Measurements from ENCODE around the gene FRZB.

DNA sequence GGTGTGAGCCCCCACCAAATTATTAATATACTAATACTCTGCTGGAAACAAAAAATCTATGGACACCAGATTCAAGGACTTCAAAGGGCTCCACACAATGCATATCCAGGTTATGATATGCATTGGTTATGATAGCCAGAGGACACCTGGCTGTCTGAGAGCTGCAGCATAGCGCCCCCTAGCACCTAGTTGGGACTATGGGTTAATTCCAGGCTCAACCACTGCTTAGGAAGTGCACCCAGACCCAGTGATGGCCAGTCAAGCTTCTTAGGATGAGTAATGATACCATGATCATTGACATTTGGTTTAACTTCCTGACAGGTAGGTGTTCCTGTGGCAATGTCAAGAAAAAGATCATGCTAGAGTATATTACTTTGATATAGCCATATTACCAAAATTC, 3.8 kb upstream of the FRZB start:
- TF ChIP-seq ZNF232 (CRISPR knock-in tag; IDR thresholded peaks at IDR 0.05) (no peak), TAF1 (IDR thresholded peaks at IDR 0.05; ENCODE audit: control insufficient read depth, extremely low read depth, insufficient read depth, low read length, severe bottlenecking) (no peak)
- TF ChIP-seq, protein P1, sequence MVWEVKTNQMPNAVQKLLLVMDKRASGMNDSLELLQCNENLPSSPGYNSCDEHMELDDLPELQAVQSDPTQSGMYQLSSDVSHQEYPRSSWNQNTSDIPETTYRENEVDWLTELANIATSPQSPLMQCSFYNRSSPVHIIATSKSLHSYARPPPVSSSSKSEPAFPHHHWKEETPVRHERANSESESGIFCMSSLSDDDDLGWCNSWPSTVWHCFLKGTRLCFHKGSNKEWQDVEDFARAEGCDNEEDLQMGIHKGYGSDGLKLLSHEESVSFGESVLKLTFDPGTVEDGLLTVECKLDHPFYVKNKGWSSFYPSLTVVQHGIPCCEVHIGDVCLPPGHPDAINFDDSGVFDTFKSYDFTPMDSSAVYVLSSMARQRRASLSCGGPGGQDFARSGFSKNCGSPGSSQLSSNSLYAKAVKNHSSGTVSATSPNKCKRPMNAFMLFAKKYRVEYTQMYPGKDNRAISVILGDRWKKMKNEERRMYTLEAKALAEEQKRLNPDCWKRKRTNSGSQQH (CRISPR knock-in tag; IDR thresholded peaks at IDR 0.05): no peak
- TF ChIP-seq, protein P2, sequence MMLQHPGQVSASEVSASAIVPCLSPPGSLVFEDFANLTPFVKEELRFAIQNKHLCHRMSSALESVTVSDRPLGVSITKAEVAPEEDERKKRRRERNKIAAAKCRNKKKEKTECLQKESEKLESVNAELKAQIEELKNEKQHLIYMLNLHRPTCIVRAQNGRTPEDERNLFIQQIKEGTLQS (IDR thresholded peaks at IDR 0.05): no peak
- TF ChIP-seq, protein P2 (CRISPR knock-in tag; conservative IDR thresholded peaks at IDR 0.05): no peak
- TF ChIP-seq, protein P3, sequence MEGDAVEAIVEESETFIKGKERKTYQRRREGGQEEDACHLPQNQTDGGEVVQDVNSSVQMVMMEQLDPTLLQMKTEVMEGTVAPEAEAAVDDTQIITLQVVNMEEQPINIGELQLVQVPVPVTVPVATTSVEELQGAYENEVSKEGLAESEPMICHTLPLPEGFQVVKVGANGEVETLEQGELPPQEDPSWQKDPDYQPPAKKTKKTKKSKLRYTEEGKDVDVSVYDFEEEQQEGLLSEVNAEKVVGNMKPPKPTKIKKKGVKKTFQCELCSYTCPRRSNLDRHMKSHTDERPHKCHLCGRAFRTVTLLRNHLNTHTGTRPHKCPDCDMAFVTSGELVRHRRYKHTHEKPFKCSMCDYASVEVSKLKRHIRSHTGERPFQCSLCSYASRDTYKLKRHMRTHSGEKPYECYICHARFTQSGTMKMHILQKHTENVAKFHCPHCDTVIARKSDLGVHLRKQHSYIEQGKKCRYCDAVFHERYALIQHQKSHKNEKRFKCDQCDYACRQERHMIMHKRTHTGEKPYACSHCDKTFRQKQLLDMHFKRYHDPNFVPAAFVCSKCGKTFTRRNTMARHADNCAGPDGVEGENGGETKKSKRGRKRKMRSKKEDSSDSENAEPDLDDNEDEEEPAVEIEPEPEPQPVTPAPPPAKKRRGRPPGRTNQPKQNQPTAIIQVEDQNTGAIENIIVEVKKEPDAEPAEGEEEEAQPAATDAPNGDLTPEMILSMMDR (IDR thresholded peaks at IDR 0.05 in 2 of 3, conservative IDR thresholded peaks at IDR 0.05 in 1 of 3; ENCODE audit: insufficient read depth in 2 of 3, low read depth in 1 of 3, low read length in 3 of 3): peak; percentile 84 to 90 (median 86)

Measured in K562 (cell line).